Tibial nerve (tissue), 4 donors: ENCODE data around the gene LSM14B. TPM values are rescaled to one million over a fixed set of nuclear protein-coding genes. Genes with fewer than 3 reads are reported as not detected.

Experiments
- DNase-seq, 2 donors: peaks; one replicate each; pipeline ENCODE4 v3.0.0-alpha.2; 2019; ENCODE audit warnings: low spot score in 2 of 2
- H3K27ac ChIP-seq, 4 donors: fragments of 200-600 bp; sonication (generic) in 3 of 4; one replicate each; pipeline ENCODE4 v1.5.1; 2017 to 2019; ENCODE audit warnings: mild to moderate bottlenecking in 1 of 4
- H3K27me3 ChIP-seq, 2 donors: fragments of 200-600 bp; sonication (generic) in 1 of 2; one replicate each; pipeline versions ENCODE4 v1.5.1 to v1.6.0; 2017 to 2019
- H3K36me3 ChIP-seq, 3 donors: fragments of 200-600 bp; sonication (generic); one replicate each; pipeline ENCODE4 v1.5.1; 2018 to 2019
- H3K4me1 ChIP-seq, 4 donors: fragments of 200-600 bp; sonication (generic) in 3 of 4; one replicate each; pipeline ENCODE4 v1.5.1; 2017 to 2019
- H3K4me3 ChIP-seq, 4 donors: fragments of 200-600 bp; sonication (generic) in 3 of 4; one replicate each; pipeline ENCODE4 v1.5.1; 2017 to 2019; ENCODE audit warnings: mild to moderate bottlenecking in 1 of 4, moderate library complexity in 1 of 4
- H3K9me3 ChIP-seq, 4 donors: fragments of 200-600 bp; sonication (generic) in 3 of 4; one replicate each; pipeline ENCODE4 v1.5.1; 2017 to 2019
- CTCF ChIP-seq, 5 experiments: fragments of 200-600 bp in 3 of 5; fragments of 450-650 bp in 2 of 5; sonication (generic) in 3 of 5; IDR thresholded peaks; one replicate each; pipeline ENCODE4 v1.5.1; 2016 to 2019; ENCODE audit warnings: antibody characterized with exemption in 5 of 5, mild to moderate bottlenecking in 3 of 5, moderate library complexity in 2 of 5
- EP300 ChIP-seq, 2 donors: sonication (generic); formaldehyde crosslinking; IDR thresholded peaks; one replicate each; pipeline ENCODE4 v1.6.1; 2017; ENCODE audit warnings: antibody characterized with exemption in 2 of 2, mild to moderate bottlenecking in 1 of 2
- POLR2A ChIP-seq, 2 donors: fragments of 450-650 bp; IDR thresholded peaks; one replicate each; pipeline ENCODE4 v1.6.1; 2017; ENCODE audit warnings: antibody characterized with exemption in 2 of 2, mild to moderate bottlenecking in 2 of 2, moderate library complexity in 2 of 2
- WGBS, 2 donors: methylation state at CpG; one replicate each; pipeline ENCODE4 v1.1.5; 2018; 5-methylcytosine and 5-hydroxymethylcytosine counted together
- total RNA-seq, 4 donors: library from RNA; depleted of rRNA; stranded (reverse); fragments of >200 nt; gene quantifications; one replicate each; pipeline ENCODE4 v1.1.0, GENCODE V29; 2016

The LSM14B gene
- total RNA-seq, 4 donors from 2014 or later = 23.8 to 32.6 (median 28.5) TPM

DNA sequence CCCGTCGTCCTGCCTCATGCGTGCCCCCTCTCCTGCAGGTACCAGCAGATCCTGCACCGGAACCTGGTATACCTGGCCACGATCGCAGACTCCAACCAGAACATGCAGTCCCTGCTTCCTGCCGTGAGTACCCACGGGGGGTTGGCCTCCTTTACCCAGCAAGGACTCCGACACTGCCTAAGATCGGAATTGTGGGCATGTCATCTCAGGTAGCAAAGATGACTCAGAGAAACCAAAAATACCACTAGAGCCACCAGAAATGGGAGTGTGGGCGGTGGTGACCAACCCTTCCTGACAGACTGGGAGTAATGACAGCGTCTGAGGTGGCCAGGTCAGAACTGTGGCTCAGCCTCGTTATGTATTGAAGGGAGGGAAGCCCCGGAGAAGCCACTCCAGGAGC, 37.6 kb downstream of the LSM14B start:
- no peak for TF ChIP-seq CTCF (IDR thresholded peaks at IDR 0.05)
- TF ChIP-seq EP300 (IDR thresholded peaks at IDR 0.05) = no peak
- TF ChIP-seq POLR2A (IDR thresholded peaks at IDR 0.05) = no peak
- H3K4me3 ChIP-seq = no peak overlapping the region
- H3K27ac ChIP-seq = no peak overlapping the region
- peaks cover 0 to 62% (median 8%) of the 10 kb centered on the region in 3 donors for H3K36me3 ChIP-seq
- no peak for DNase-seq
- no peaks in the 10 kb centered on the region for H3K9me3 ChIP-seq
- H3K4me1 ChIP-seq = peaks cover 0 to 13% (median 4%) of the 10 kb centered on the region in 4 donors
- WGBS, 2 donors = 88 to 95% methylated on average over 12 to 14 of the region's 14 CpGs
- H3K27me3 ChIP-seq = no peaks in the 10 kb centered on the region

DNA sequence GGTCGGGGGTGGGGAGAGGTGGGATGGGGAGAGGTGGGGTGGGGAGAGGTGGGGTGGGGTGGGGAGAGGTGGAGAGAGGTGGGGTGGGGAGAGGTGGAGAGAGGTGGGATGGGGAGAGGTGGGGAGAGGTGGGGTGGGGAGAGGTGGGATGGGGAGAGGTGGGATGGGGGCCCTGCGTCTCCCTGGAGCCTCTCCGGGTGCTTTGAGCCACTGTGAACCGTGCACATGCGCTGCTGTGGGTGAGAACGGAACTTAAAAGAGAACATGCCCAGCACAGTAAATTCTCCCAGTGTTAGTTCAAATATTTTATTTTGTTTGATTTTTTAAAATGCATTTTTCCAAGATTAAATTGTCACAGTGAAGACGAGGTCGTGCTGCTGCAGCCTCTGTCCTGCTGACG, 38.0 kb downstream of the LSM14B start:
- no peaks in the 10 kb centered on the region for H3K9me3 ChIP-seq
- TF ChIP-seq CTCF (IDR thresholded peaks at IDR 0.05) (no peak), EP300 (IDR thresholded peaks at IDR 0.05) (no peak), POLR2A (IDR thresholded peaks at IDR 0.05) (no peak)
- no peak overlapping the region for H3K4me3 ChIP-seq
- H3K4me1 ChIP-seq = peaks cover 0 to 13% (median 4%) of the 10 kb centered on the region in 4 donors
- H3K36me3 ChIP-seq = peaks cover 0 to 65% (median 8%) of the 10 kb centered on the region in 3 donors
- H3K27ac ChIP-seq = no peak overlapping the region
- 89 to 95% methylated on average over 8 to 9 of the region's 9 CpGs for WGBS, 2 donors
- H3K27me3 ChIP-seq = no peaks in the 10 kb centered on the region
- no peak for DNase-seq

- Histone ChIP-seq H3K27ac (no peak overlapping the region), H3K9me3 (no peaks in the 10 kb centered on the region), H3K4me1 (peaks cover 0 to 13% (median 4%) of the 10 kb centered on the region in 4 donors), H3K36me3 (peaks cover under 1 to 65% (median 8%) of the 10 kb centered on the region in 3 donors), H3K27me3 (no peaks in the 10 kb centered on the region), H3K4me3 (no peak overlapping the region)
- 82 to 88% methylated on average over 16 to 17 of the region's 17 CpGs for WGBS, 2 donors
- TF ChIP-seq EP300 (IDR thresholded peaks at IDR 0.05) (no peak), CTCF (IDR thresholded peaks at IDR 0.05) (no peak), POLR2A (IDR thresholded peaks at IDR 0.05) (no peak)
- no peak for DNase-seq
Measured at GRCh38 chr20:62160876-62161275, 38.6 kb downstream of the LSM14B start.

GRCh38 chr20:62161347-62161746, 39.1 kb downstream of the LSM14B start:
- H3K27ac ChIP-seq = no peak overlapping the region
- TF ChIP-seq CTCF (IDR thresholded peaks at IDR 0.05) = no peak
- no peak for TF ChIP-seq POLR2A (IDR thresholded peaks at IDR 0.05)
- no peak for TF ChIP-seq EP300 (IDR thresholded peaks at IDR 0.05)
- no peaks in the 10 kb centered on the region for H3K27me3 ChIP-seq

GRCh38 chr20:62162765-62163484, 40.6 kb downstream of the LSM14B start:
- Histone ChIP-seq H3K27me3 (no peaks in the 10 kb centered on the region), H3K36me3 (peaks cover 2 to 85% (median 8%) of the 10 kb centered on the region in 3 donors), H3K4me3 (no peak overlapping the region), H3K4me1 (no peaks in the 10 kb centered on the region), H3K27ac (no peak overlapping the region), H3K9me3 (no peaks in the 10 kb centered on the region)
- WGBS, 2 donors = 91 to 93% methylated on average over 33 to 38 of the region's 38 CpGs
- DNase-seq = no peak
- TF ChIP-seq CTCF (IDR thresholded peaks at IDR 0.05) = no peak
- no peak for TF ChIP-seq EP300 (IDR thresholded peaks at IDR 0.05)
- no peak for TF ChIP-seq POLR2A (IDR thresholded peaks at IDR 0.05)

More at GRCh38 chr20:62161347-62161746, 39.1 kb downstream of the LSM14B start:
- WGBS, 2 donors = 81 to 82% methylated on average over 16 to 17 of the region's 17 CpGs
- Histone ChIP-seq H3K36me3 (peaks cover 2 to 70% (median 8%) of the 10 kb centered on the region in 3 donors), H3K4me3 (no peak overlapping the region), H3K9me3 (no peaks in the 10 kb centered on the region), H3K4me1 (peaks cover 0 to 11% (median 4%) of the 10 kb centered on the region in 4 donors)
- no peak for DNase-seq
